Smooth muscle cell (in vitro differentiated cells): ENCODE measurements around the gene ZBTB17. TPM values are rescaled to one million over a fixed set of nuclear protein-coding genes. Genes with fewer than 3 reads are reported as not detected.

Source experiments
- DNase-seq: peaks from one replicate; lab custom pipeline; 2025; ENCODE audit not compliant: unreplicated experiment; lab: John Stamatoyannopoulos, UW
- H2AFZ ChIP-seq: fragments of 200-600 bp; sonication (generic); 2 replicates; pipeline ENCODE4 v1.6.0; 2016; ENCODE audit warnings: antibody characterized with exemption, low read depth, mild to moderate bottlenecking
- H3F3A ChIP-seq: fragments of 200-600 bp; sonication (generic); 2 replicates; pipeline ENCODE4 v1.6.0; 2017; ENCODE audit warnings: antibody characterized with exemption, low read depth
- H3K27ac ChIP-seq: fragments of 200-600 bp; sonication (generic); 2 replicates; pipeline ENCODE4 v1.5.1; 2016; ENCODE audit warnings: low read depth, mild to moderate bottlenecking
- H3K27me3 ChIP-seq: fragments of 200-600 bp; sonication (generic); 2 replicates; pipeline ENCODE4 v1.6.1; 2016; ENCODE audit warnings: low read depth, mild to moderate bottlenecking
- H3K36me3 ChIP-seq: fragments of 200-600 bp; sonication (generic); 2 replicates; pipeline ENCODE4 v1.5.1; 2016; ENCODE audit warnings: low read depth
- H3K4me1 ChIP-seq: fragments of 200-600 bp; sonication (generic); 2 replicates; pipeline ENCODE4 v1.5.1; 2016; ENCODE audit warnings: low read depth
- H3K4me2 ChIP-seq: fragments of 200-600 bp; sonication (generic); 2 replicates; pipeline ENCODE4 v1.6.0; 2016; ENCODE audit warnings: mild to moderate bottlenecking
- H3K4me3 ChIP-seq: fragments of 200-600 bp; sonication (generic); 2 replicates; pipeline ENCODE4 v1.5.1; 2016; ENCODE audit warnings: mild to moderate bottlenecking
- H3K79me2 ChIP-seq: fragments of 200-600 bp; sonication (generic); 2 replicates; pipeline ENCODE4 v1.6.0; 2016; ENCODE audit warnings: low read depth, mild to moderate bottlenecking
- H3K9ac ChIP-seq: fragments of 200-600 bp; sonication (generic); 2 replicates; pipeline ENCODE4 v1.6.0; 2016; ENCODE audit warnings: low read depth
- H3K9me3 ChIP-seq: fragments of 200-600 bp; sonication (generic); replicated peaks from 2 replicates; pipeline ENCODE4 v1.5.1; 2016; ENCODE audit warnings: low read depth
- H4K20me1 ChIP-seq: fragments of 200-600 bp; sonication (generic); 2 replicates; pipeline ENCODE4 v1.6.0; 2016; ENCODE audit warnings: low read depth
- WGBS: methylation state at CpG from one replicate; pipeline ENCODE4 v1.1.7; 2016; ENCODE audit warnings: low lambda C conversion rate; 5-methylcytosine and 5-hydroxymethylcytosine counted together
- polyA plus RNA-seq: library from polyadenylated mRNA; unstranded; fragments of >200 nt; fragmentation: Nextera tagmentation; extraction: Ambion mirVana; gene quantifications from 2 replicates; pipeline ENCODE4 v1.2.1, GENCODE V29; 2016
- total RNA-seq: library from RNA; depleted of rRNA; stranded (reverse); fragments of >200 nt; gene quantifications from 2 replicates; pipeline ENCODE4 v1.2.3, GENCODE V29; 2014
- TF ChIP-seq, protein P1 (sequence below): fragments of 200-600 bp; sonication (generic); IDR thresholded peaks from 2 replicates; pipeline ENCODE4 v1.5.1; 2017; ENCODE audit warnings: borderline replicate concordance, mild to moderate bottlenecking, antibody characterized with exemption; ENCODE audit not compliant: insufficient read depth, poor library complexity, severe bottlenecking

ZBTB17 gene
- total and polyA plus RNA-seq, 2 experiments from 2014 or later = 29.4 to 42.5 TPM

DNA sequence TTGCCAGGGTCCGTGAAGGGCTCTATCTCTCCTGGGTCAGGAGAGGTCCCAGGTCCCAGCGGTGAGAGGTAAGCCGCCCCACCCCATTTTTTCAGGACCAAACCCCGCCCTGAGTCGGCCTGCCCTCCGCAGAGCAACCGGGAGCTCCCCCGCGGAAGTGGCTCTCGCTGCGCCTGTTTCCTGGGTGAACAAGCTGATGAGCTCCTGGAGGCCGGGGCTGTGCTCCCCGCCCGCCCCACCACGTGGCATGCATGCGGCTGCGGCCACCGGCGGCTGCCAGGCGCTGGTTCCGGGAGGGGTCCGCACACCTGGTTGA lies 32.0 kb downstream of the ZBTB17 start:
- Histone ChIP-seq H4K20me1 (peaks cover 28% of the 10 kb centered on the region), H3K9ac (no peak overlapping the region), H3K4me3 (no peak overlapping the region), H3K79me2 (peaks cover 18% of the 10 kb centered on the region), H3K4me1 (peaks cover 8% of the 10 kb centered on the region), H3K27ac (no peak overlapping the region), H3K9me3 (no peaks in the 10 kb centered on the region), H3K36me3 (no peaks in the 10 kb centered on the region), H3K4me2 (no peak overlapping the region), H3K27me3 (no peaks in the 10 kb centered on the region), H2AFZ (no peak overlapping the region), H3F3A (peaks cover 31% of the 10 kb centered on the region)
- TF ChIP-seq, protein P1, sequence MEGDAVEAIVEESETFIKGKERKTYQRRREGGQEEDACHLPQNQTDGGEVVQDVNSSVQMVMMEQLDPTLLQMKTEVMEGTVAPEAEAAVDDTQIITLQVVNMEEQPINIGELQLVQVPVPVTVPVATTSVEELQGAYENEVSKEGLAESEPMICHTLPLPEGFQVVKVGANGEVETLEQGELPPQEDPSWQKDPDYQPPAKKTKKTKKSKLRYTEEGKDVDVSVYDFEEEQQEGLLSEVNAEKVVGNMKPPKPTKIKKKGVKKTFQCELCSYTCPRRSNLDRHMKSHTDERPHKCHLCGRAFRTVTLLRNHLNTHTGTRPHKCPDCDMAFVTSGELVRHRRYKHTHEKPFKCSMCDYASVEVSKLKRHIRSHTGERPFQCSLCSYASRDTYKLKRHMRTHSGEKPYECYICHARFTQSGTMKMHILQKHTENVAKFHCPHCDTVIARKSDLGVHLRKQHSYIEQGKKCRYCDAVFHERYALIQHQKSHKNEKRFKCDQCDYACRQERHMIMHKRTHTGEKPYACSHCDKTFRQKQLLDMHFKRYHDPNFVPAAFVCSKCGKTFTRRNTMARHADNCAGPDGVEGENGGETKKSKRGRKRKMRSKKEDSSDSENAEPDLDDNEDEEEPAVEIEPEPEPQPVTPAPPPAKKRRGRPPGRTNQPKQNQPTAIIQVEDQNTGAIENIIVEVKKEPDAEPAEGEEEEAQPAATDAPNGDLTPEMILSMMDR = no peak
- no peak for DNase-seq
- WGBS = 99% methylated on average over 22 of the region's 22 CpGs

DNA sequence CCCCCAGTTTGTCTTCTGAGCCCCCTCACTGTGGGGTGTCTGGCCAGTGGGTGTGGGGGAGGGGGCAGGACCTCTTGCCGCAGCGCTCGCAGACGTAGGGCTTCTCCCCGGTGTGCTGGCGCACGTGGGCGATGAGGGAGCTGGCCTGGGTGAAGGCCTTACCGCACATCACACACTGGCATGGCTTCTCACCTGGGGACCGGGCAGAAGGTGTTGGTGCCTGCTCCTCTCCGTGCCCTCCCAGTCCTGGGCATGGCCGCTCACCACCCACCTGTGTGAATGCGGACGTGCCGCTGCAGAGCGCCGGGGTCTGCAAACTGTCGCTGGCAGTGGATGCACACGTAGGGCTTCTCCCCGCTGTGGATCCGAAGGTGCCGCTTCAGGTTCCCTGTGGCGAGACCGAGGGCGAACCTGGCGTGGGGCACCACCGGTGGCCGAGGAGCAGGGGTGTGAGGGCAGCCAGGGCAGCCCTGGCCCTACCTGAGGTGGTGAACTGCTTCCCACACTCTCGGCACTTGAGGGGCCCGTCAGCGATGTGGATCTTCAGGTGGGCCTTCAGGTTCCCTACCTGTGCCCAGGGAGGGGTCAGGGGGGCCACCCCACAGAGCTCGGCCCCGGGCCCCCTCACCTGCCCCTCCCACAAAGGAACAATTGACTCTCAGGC lies 32.4 kb downstream of the ZBTB17 start:
- TF ChIP-seq, protein P1 = no peak
- H3F3A ChIP-seq = peaks cover 30% of the 10 kb centered on the region
- WGBS = 98% methylated on average over 32 of the region's 33 CpGs
- H3K27ac ChIP-seq = no peak overlapping the region
- H3K4me2 ChIP-seq = no peak overlapping the region
- H4K20me1 ChIP-seq = peaks cover 23% of the 10 kb centered on the region
- H3K36me3 ChIP-seq = no peaks in the 10 kb centered on the region
- no peaks in the 10 kb centered on the region for H3K27me3 ChIP-seq
- no peaks in the 10 kb centered on the region for H3K9me3 ChIP-seq
- no peak for DNase-seq
- H3K4me3 ChIP-seq = no peak overlapping the region
- H2AFZ ChIP-seq = no peak overlapping the region
- H3K79me2 ChIP-seq = peaks cover 17% of the 10 kb centered on the region
- peaks cover 4% of the 10 kb centered on the region for H3K4me1 ChIP-seq
- no peak overlapping the region for H3K9ac ChIP-seq

DNA sequence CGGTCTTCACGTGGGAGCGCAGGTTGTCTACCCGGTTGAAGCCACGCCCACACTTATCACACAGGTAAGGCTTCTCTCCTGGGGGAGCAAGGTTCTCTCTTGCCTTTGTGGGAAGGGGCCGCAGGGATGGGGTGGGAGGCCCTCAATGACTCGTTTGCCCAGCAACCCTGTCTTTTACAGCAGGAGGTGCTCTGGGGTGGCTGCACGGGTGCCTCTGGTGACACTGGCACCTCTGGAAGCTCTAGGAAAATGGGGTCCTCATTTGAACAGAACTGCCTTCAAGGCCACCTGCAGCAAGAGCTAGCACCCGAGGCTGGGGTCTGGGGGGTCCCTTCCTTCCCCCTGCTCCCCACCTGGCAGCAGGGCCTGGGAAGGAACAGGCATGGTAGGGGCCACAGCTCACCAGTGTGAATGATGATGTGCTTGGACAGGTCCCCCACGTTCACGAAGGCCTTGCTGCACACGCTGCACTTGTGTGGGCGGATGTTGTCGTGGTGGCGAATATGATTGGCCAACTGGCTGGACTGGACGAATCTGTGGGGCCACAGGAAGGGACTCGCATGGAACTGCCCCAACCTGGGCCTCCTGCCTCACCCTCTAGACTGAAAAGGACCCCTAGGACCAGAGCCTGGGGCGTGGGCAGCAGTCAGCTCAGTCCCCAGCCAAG lies 33.1 kb downstream of the ZBTB17 start:
- 88% methylated on average over 18 of the region's 18 CpGs for WGBS
- Histone ChIP-seq H3K36me3 (no peaks in the 10 kb centered on the region), H3K9ac (no peak overlapping the region), H3F3A (peaks cover 27% of the 10 kb centered on the region), H3K4me2 (no peak overlapping the region), H3K4me1 (no peaks in the 10 kb centered on the region), H3K9me3 (no peaks in the 10 kb centered on the region), H3K27ac (no peak overlapping the region), H3K79me2 (peaks cover 10% of the 10 kb centered on the region), H3K27me3 (no peaks in the 10 kb centered on the region), H2AFZ (no peak overlapping the region), H3K4me3 (no peak overlapping the region), H4K20me1 (peaks cover 17% of the 10 kb centered on the region)
- no peak for DNase-seq
- TF ChIP-seq, protein P1 = no peak
